ENCODE results near the gene PLXNA3. TPM values are rescaled to one million over a fixed set of nuclear protein-coding genes. Genes with fewer than 3 reads are reported as not detected.

The PLXNA3 gene
- total RNA-seq, 3 donors from 2014 or later (not counting 1 experiment from before 2014, with no cell fraction given) = 20.8 to 34.3 (median 32.2) TPM

- ATAC-seq = no peak
- Mint-ChIP-seq H3K4me3 (no peak overlapping the region), H3K27ac (no peak overlapping the region), H3K27me3 (ENCODE audit: low read depth in 2 of 2) (no peaks in the 10 kb centered on the region), H3K36me3 (no peaks in the 10 kb centered on the region), H3K4me1 (peaks cover 0 to 18% of the 10 kb centered on the region in 2 donors), H3K9me3 (no peaks in the 10 kb centered on the region)
- 89% methylated on average over 21 of the region's 21 CpGs for WGBS (ENCODE audit: insufficient coverage)
- no peaks in the 10 kb centered on the region for H3K27me3 ChIP-seq (ENCODE audit: control insufficient read depth, insufficient read depth, low read length)
- DNase-seq = no peak
- intact Hi-C loops (cut with micrococcal nuclease) = loop anchor here (5.0 kb wide), 1 partner anchor 45 kb away; the partner anchor contains the start of gene RPL10
- no peak overlapping the region for H3K27ac ChIP-seq (ENCODE audit: low read length)
- no peaks in the 10 kb centered on the region for H3K9me3 ChIP-seq (ENCODE audit: control insufficient read depth, insufficient read depth, low read length)
- no peak overlapping the region for H3K4me3 ChIP-seq (ENCODE audit: low read length)
- peaks cover 43% of the 10 kb centered on the region for H3K4me1 ChIP-seq (ENCODE audit: control insufficient read depth, insufficient read depth, low read length)
- H3K36me3 ChIP-seq (ENCODE audit: control insufficient read depth, insufficient read depth, low read length) = peaks cover 12% of the 10 kb centered on the region
- TF ChIP-seq CTCF (IDR thresholded peaks at IDR 0.05) = no peak
These were observed 15.9 kb upstream of the PLXNA3 start for GRCh38 chrX:154441984-154442707.

GRCh38 chrX:154443479-154443910, 14.6 kb upstream of the PLXNA3 start:
- DNase-seq = peak in 1 of 2 donors; percentile 15
- intact Hi-C loops (cut with micrococcal nuclease) = loop anchor here (5.0 kb wide), 1 partner anchor 46 kb away; the partner anchor contains the start of gene RPL10
- peaks cover 15% of the 10 kb centered on the region for H3K36me3 ChIP-seq (ENCODE audit: control insufficient read depth, insufficient read depth, low read length)
- no peaks in the 10 kb centered on the region for H3K9me3 ChIP-seq (ENCODE audit: control insufficient read depth, insufficient read depth, low read length)
- TF ChIP-seq CTCF (IDR thresholded peaks at IDR 0.05) = no peak
- Mint-ChIP-seq H3K27me3 (ENCODE audit: low read depth in 2 of 2) (no peaks in the 10 kb centered on the region), H3K27ac (peak overlapping the region; percentile 76 to 93), H3K9me3 (no peaks in the 10 kb centered on the region), H3K4me3 (peak overlapping the region; percentile 67), H3K4me1 (peaks cover 0 to 8% of the 10 kb centered on the region in 2 donors), H3K36me3 (no peaks in the 10 kb centered on the region)
- H3K27me3 ChIP-seq (ENCODE audit: control insufficient read depth, insufficient read depth, low read length) = no peaks in the 10 kb centered on the region
- peak overlapping the region; percentile 22 for H3K4me3 ChIP-seq (ENCODE audit: low read length)
- peaks cover 33% of the 10 kb centered on the region for H3K4me1 ChIP-seq (ENCODE audit: control insufficient read depth, insufficient read depth, low read length)
- H3K27ac ChIP-seq (ENCODE audit: low read length) = peak overlapping the region; percentile 77
- 24% methylated on average over 10 of the region's 10 CpGs for WGBS (ENCODE audit: insufficient coverage)
- ATAC-seq = peak in 2 of 3 donors; percentile 3 to 28

- Histone ChIP-seq H3K27ac (ENCODE audit: low read length) (peak within 1 kb of the TSS; percentile 77), H3K27me3 (ENCODE audit: control insufficient read depth, insufficient read depth, low read length) (no peaks in the 10 kb centered on the region), H3K4me3 (ENCODE audit: low read length) (peak within 1 kb of the TSS; percentile 56), H3K9me3 (ENCODE audit: control insufficient read depth, insufficient read depth, low read length) (no peaks in the 10 kb centered on the region), H3K4me1 (ENCODE audit: control insufficient read depth, insufficient read depth, low read length) (peaks cover 28% of the 10 kb centered on the region), H3K36me3 (ENCODE audit: control insufficient read depth, insufficient read depth, low read length) (peaks cover 21% of the 10 kb centered on the region)
- peak within 1 kb of the TSS; percentile 76 to 93 for H3K27ac Mint-ChIP-seq
- H3K36me3 Mint-ChIP-seq = no peaks in the 10 kb centered on the region
- ATAC-seq (peak; percentile 92 to 93 (median 93)), DNase-seq (peak; percentile 74 to 84)
- intact Hi-C loops (cut with micrococcal nuclease) = loop anchor here (5.0 kb wide), 1 partner anchor 47 kb away; the partner anchor contains the start of gene RPL10
- peak within 1 kb of the TSS; percentile 67 for H3K4me3 Mint-ChIP-seq
- no peaks in the 10 kb centered on the region for H3K9me3 Mint-ChIP-seq
- peaks cover 0 to 8% of the 10 kb centered on the region in 2 donors for H3K4me1 Mint-ChIP-seq
- H3K27me3 Mint-ChIP-seq (ENCODE audit: low read depth in 2 of 2) = no peaks in the 10 kb centered on the region
- 3% methylated on average over 94 of the region's 94 CpGs for WGBS (ENCODE audit: insufficient coverage)
- no peak for TF ChIP-seq CTCF (IDR thresholded peaks at IDR 0.05)
These were observed 13.9 kb upstream of the PLXNA3 start, which contains the start of gene FAM50A for GRCh38 chrX:154443992-154444754. Gene FAM50A, plus strand, starts transcription at chrX:154444141. Its CDS starts 95 bp downstream, at chrX:154444236.
